ENCODE results near the gene CASZ1.

The CASZ1 gene

GRCh38 chr1:10728595-10729410 lies 67.6 kb downstream of the CASZ1 start:
- DNase-seq = no peak
- no peak for ATAC-seq
- no peak overlapping the region for H3K27ac Mint-ChIP-seq
- no peak overlapping the region for H3K4me3 Mint-ChIP-seq
- peaks cover 5% of the 10 kb centered on the region for H3K4me1 Mint-ChIP-seq
- no peaks in the 10 kb centered on the region for H3K9me3 Mint-ChIP-seq
- no peaks in the 10 kb centered on the region for H3K36me3 Mint-ChIP-seq (ENCODE audit: low read depth)
- peaks cover 1% of the 10 kb centered on the region for H3K27me3 Mint-ChIP-seq

DNA sequence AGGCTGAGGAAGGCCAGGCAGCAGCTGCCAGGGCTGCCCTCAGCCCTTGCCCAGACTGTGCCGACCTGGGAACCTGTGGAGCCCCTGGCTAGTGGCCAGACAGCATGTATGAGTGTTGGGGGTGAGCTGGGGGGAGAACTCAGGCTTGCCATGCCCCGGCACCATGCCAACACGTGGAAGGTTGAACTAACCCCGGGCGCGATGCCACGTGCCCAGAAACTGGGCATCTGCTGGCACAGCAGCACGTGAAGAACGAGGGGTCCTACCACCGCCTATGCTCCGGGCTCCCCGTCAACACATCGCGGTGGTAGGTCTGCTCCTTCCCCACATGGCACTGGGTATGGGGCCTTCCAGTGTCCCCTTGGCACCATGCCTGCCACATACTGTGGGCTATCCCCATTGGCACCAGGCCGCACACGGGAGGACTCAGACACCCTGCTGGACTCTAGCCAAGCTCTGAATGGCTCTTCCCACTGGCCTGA lies 68.7 kb downstream of the CASZ1 start:
- Mint-ChIP-seq H3K27ac (no peak overlapping the region), H3K27me3 (peaks cover 1% of the 10 kb centered on the region), H3K4me1 (no peaks in the 10 kb centered on the region), H3K4me3 (no peak overlapping the region), H3K9me3 (no peaks in the 10 kb centered on the region), H3K36me3 (ENCODE audit: low read depth) (no peaks in the 10 kb centered on the region)
- ATAC-seq (no peak), DNase-seq (no peak)

DNA sequence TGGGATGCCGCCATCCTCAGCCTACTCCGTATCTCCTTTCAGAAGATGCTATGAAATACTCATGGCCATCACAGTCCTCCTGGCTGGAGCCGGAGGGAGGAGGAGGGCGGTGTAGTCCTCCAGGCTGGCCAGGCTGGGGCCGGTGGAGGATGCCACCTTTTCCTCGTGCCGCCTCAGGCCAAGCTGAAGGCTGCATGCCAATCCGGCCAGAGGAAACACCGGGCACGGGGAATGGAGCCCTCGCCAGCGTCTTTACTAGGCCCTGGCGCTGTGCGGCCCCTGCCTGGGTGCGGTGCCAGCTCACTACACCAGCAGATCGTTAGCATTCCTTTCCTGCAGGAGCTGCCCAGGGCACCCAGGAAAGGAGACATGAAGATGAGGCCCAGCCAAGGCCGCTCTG lies 70.1 kb downstream of the CASZ1 start:
- DNase-seq (no peak), ATAC-seq (no peak)
- H3K4me3 Mint-ChIP-seq = no peak overlapping the region
- H3K9me3 Mint-ChIP-seq = no peaks in the 10 kb centered on the region
- H3K36me3 Mint-ChIP-seq (ENCODE audit: low read depth) = no peaks in the 10 kb centered on the region
- no peak overlapping the region for H3K27ac Mint-ChIP-seq
- H3K27me3 Mint-ChIP-seq = no peaks in the 10 kb centered on the region
- no peaks in the 10 kb centered on the region for H3K4me1 Mint-ChIP-seq

DNA sequence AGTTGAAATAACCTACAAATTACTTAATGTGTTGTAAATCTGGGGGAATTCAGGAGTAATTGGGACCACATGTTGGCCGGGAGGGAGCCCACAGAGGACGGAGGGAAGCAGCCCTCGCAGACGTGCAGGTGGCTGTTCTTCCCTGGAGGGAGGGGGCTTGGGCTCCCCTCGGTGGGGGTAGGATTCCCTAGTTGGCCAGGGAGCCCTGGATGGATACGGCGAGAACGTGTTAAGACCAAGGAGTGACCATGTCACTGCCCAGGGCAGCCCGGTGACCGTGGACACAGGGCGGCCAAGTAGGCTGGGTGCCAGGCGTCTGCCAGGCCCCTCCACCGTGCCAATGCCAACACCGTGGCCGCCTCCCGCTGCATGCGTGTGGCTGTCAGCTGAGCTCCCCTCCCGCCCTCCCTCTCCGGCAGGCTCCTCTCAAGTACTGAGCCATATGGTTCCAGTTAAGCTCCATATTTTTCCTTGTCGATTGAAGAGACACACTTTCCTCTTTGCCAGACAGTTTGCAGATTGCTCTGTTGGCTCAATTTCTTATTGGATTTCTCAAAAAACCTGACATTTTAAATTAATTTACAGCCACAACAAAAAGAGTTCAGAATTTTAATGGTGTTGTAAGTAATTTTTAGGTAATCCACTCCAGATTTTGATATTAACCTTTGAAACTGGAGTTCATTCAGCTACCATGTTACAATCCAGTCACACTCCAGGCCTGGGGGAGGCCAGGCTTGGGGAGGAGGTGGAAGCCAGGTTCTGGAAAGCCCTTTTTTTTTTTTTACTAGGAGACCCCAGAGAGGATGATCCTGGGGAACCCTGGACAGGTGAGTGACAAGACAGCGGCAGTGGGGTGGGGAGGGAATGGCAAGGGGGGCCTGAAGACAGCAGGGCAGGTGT lies 71.2 kb downstream of the CASZ1 start:
- H3K36me3 Mint-ChIP-seq (ENCODE audit: low read depth) = no peaks in the 10 kb centered on the region
- H3K4me1 Mint-ChIP-seq = no peaks in the 10 kb centered on the region
- no peak for DNase-seq
- no peak overlapping the region for H3K27ac Mint-ChIP-seq
- no peak for ATAC-seq
- H3K9me3 Mint-ChIP-seq = no peaks in the 10 kb centered on the region
- no peak overlapping the region for H3K4me3 Mint-ChIP-seq
- H3K27me3 Mint-ChIP-seq = no peaks in the 10 kb centered on the region

- DNase-seq (no peak), ATAC-seq (no peak)
- H3K4me1 Mint-ChIP-seq = no peaks in the 10 kb centered on the region
- H3K27ac Mint-ChIP-seq = no peak overlapping the region
- no peaks in the 10 kb centered on the region for H3K27me3 Mint-ChIP-seq
- no peaks in the 10 kb centered on the region for H3K36me3 Mint-ChIP-seq (ENCODE audit: low read depth)
- no peaks in the 10 kb centered on the region for H3K9me3 Mint-ChIP-seq
- H3K4me3 Mint-ChIP-seq = no peak overlapping the region
Measured at GRCh38 chr1:10724511-10724910, 71.9 kb downstream of the CASZ1 start.

DNA sequence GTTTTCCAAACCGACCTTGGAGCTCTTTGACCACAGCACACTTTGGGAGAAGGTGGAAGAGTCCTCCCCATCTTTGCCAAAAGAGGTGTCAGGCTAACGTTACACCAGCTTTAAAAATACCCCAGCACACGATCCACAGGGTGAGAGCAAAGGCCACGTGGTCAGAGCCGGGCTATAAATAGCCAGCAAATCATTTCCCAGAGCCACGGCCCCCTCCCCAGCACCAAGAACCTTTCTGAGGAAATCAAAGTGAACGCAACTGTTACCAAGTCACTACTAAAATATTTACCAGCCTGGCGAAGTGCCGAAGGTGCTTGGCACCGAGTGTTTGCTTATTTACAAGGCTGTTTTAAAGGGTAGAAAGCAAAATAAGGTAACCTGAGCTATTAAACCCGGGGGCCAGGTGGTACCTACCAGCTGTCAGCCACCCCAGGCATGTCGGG lies 72.4 kb downstream of the CASZ1 start:
- Mint-ChIP-seq H3K4me3 (no peak overlapping the region), H3K9me3 (no peaks in the 10 kb centered on the region), H3K27me3 (no peaks in the 10 kb centered on the region), H3K4me1 (no peaks in the 10 kb centered on the region), H3K36me3 (ENCODE audit: low read depth) (no peaks in the 10 kb centered on the region), H3K27ac (no peak overlapping the region)
- ATAC-seq = no peak
- no peak for DNase-seq

DNA sequence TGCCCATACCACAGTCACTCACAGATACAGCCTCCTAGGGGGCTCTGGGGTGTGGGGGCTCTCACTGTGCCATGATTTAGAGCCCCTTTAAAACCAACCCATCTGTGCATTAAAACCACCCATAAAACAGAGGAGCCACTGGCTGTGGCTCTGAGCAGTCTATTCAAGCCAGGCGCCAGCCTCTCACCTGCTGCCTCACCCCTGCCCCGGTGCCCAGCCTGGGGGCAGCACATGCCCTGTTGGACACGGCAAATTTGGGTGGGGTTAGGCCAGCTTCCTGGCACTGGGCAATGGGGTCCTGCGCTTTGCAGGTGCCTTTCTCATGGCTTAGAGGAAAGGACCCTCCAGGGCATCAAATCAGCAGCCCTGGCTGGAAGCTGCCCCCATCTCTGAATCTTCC lies 73.1 kb downstream of the CASZ1 start:
- Mint-ChIP-seq H3K36me3 (ENCODE audit: low read depth) (no peaks in the 10 kb centered on the region), H3K9me3 (no peaks in the 10 kb centered on the region), H3K27me3 (no peaks in the 10 kb centered on the region), H3K4me3 (no peak overlapping the region), H3K4me1 (no peaks in the 10 kb centered on the region), H3K27ac (no peak overlapping the region)
- ATAC-seq (no peak), DNase-seq (no peak)

DNA sequence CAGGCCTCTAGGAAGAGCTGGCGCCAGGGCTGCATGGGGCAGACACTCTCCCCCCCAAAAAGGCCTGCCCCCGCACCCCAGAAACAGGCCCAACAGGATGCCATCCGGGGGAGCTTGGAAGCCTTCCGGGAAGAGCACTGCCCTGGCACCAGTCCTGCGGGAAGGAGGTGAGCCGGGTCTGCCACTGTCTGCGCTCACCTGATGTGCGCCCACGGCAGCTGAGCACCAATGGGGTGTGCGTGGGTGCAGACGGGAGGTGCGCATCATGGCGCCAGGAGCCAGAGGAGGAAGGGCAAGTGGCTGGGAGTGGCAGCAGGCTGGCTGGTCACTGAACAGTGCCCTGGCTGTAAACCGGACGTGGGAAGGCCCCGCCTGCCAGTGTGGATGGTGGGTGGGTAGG lies 73.6 kb downstream of the CASZ1 start:
- ATAC-seq (no peak), DNase-seq (no peak)
- H3K36me3 Mint-ChIP-seq (ENCODE audit: low read depth) = no peaks in the 10 kb centered on the region
- no peaks in the 10 kb centered on the region for H3K27me3 Mint-ChIP-seq
- H3K4me1 Mint-ChIP-seq = no peaks in the 10 kb centered on the region
- H3K9me3 Mint-ChIP-seq = no peaks in the 10 kb centered on the region
- H3K27ac Mint-ChIP-seq = no peak overlapping the region
- H3K4me3 Mint-ChIP-seq = no peak overlapping the region

GRCh38 chr1:10721381-10722321 lies 74.8 kb downstream of the CASZ1 start:
- DNase-seq = no peak
- Mint-ChIP-seq H3K27me3 (peaks cover 2% of the 10 kb centered on the region), H3K9me3 (no peaks in the 10 kb centered on the region), H3K4me1 (no peaks in the 10 kb centered on the region), H3K27ac (no peak overlapping the region), H3K36me3 (ENCODE audit: low read depth) (no peaks in the 10 kb centered on the region), H3K4me3 (no peak overlapping the region)
- ATAC-seq = no peak

DNA sequence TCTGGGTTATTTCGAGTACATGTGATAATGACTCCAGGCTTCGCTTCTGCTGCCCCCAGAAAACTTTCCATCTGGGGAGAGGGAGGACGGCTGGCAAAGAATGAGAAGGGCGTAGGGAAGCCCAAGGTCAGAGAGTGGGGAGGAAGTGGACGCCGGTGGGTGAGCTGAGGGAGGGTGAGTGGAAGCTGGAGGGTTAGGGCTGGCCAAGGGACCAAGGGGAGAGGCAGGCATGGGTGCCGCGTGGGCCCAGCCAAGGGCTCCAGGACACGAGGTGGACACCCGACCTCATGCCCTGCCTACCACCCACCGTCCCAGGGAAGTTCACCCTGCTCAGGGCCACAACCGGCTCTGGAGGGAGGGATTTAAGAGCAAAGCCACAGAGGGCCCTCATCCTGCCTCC lies 75.8 kb downstream of the CASZ1 start:
- DNase-seq = no peak
- Mint-ChIP-seq H3K9me3 (no peaks in the 10 kb centered on the region), H3K36me3 (ENCODE audit: low read depth) (no peaks in the 10 kb centered on the region), H3K27ac (no peak overlapping the region), H3K27me3 (peaks cover 5% of the 10 kb centered on the region), H3K4me1 (no peaks in the 10 kb centered on the region), H3K4me3 (no peak overlapping the region)
- ATAC-seq = no peak

DNA sequence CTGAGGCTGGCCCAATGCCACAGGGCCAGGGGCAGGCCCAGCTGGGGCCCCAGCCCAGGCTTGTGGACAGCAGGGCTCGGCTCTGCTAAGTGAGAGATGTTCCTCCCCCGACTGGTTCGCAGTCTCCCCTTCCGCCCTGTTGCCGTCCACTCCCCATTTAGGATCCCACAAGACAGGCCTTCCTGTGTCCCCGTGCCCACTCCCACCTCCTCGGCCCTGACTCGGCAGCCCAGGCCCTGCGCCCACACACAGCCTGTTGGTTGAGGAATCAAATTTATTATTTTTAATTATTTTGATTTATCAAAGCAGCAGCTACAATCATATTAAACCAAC lies 78.4 kb downstream of the CASZ1 start:
- H3K9me3 Mint-ChIP-seq = no peaks in the 10 kb centered on the region
- no peak overlapping the region for H3K4me3 Mint-ChIP-seq
- no peaks in the 10 kb centered on the region for H3K4me1 Mint-ChIP-seq
- no peak for ATAC-seq
- H3K27ac Mint-ChIP-seq = no peak overlapping the region
- no peaks in the 10 kb centered on the region for H3K36me3 Mint-ChIP-seq (ENCODE audit: low read depth)
- H3K27me3 Mint-ChIP-seq = peaks cover 7% of the 10 kb centered on the region
- DNase-seq = no peak

- no peak overlapping the region for H3K4me3 Mint-ChIP-seq
- DNase-seq (no peak), ATAC-seq (no peak)
- peaks cover 7% of the 10 kb centered on the region for H3K27me3 Mint-ChIP-seq
- no peaks in the 10 kb centered on the region for H3K9me3 Mint-ChIP-seq
- no peaks in the 10 kb centered on the region for H3K4me1 Mint-ChIP-seq
- H3K36me3 Mint-ChIP-seq (ENCODE audit: low read depth) = no peaks in the 10 kb centered on the region
- H3K27ac Mint-ChIP-seq = no peak overlapping the region
Measured at GRCh38 chr1:10717296-10718082, 79.0 kb downstream of the CASZ1 start.

GRCh38 chr1:10716840-10717239 lies 79.6 kb downstream of the CASZ1 start:
- DNase-seq = no peak
- Mint-ChIP-seq H3K27me3 (peaks cover 7% of the 10 kb centered on the region), H3K4me3 (no peak overlapping the region), H3K9me3 (no peaks in the 10 kb centered on the region), H3K36me3 (ENCODE audit: low read depth) (no peaks in the 10 kb centered on the region), H3K4me1 (no peaks in the 10 kb centered on the region), H3K27ac (no peak overlapping the region)
- ATAC-seq = no peak

All from activated naive CD8-positive, alpha-beta T cell treated with anti-CD3 and anti-CD28 coated beads, Interleukin-2, amount 50 U/mL, for 24 hours (primary cell).